GM12878 (cell line): ENCODE data around the gene PTPRU. TPM values are rescaled to one million over a fixed set of nuclear protein-coding genes. Genes with fewer than 3 reads are reported as not detected.

Source experiments
- ATAC-seq: fragments of 200-7000 bp; cut with Tn5 transposase; 3 replicates; pipeline ENCODE4 v1.9.1; 2020; ENCODE audit warnings: mild to moderate bottlenecking, moderate library complexity
- BruUV-seq: library from RNA; stranded (reverse); fragments of 400-500 nt; replicated peaks from 2 replicates; lab custom pipeline; 2021; lab: Mats Ljungman, UMichigan
- CTCF ChIA-PET: fragments of 300-600 bp; sonication (Branson Sonifier 250); formaldehyde crosslinking; extraction: SDS; loops from one replicate; lab custom pipeline; 2021; ENCODE audit warnings: inconsistent platforms; lab: Yijun Ruan, JAX
- POLR2A ChIA-PET: fragments of 350-600 bp; formaldehyde crosslinking; extraction: SDS; loops from one replicate; lab custom pipeline; 2021; ENCODE audit warnings: inconsistent platforms; lab: Charles Lee
- RAD21 ChIA-PET: fragments of 300-600 bp; sonication (Branson Sonifier 250); formaldehyde crosslinking; loops from one replicate; lab custom pipeline; 2023; ENCODE audit warnings: antibody characterized with exemption; ENCODE audit not compliant: unreplicated experiment; lab: Charles Lee
- SMC1A ChIA-PET: fragments of 300-600 bp; sonication (Branson Sonifier 250); formaldehyde crosslinking; loops from one replicate; lab custom pipeline; 2023; ENCODE audit not compliant: unreplicated experiment, uncharacterized antibody; lab: Charles Lee
- DNase-seq: peaks from one replicate; pipeline ENCODE4 v3.0.0-alpha.2; 2011; ENCODE audit warnings: low read depth, low spot score
- FAIRE-seq: peaks from 3 replicates; lab custom pipeline; 2011; peaks lifted over from hg19 to GRCh38; lab: Jason Lieb, UNC
- H2AFZ ChIP-seq: 2 replicates; pipeline ENCODE4 v1.6.0; 2011; ENCODE audit warnings: low read depth, low read length, control low read depth; ENCODE audit not compliant: control insufficient read depth
- H3K27ac ChIP-seq: 2 replicates; pipeline ENCODE4 v1.5.1; 2011; ENCODE audit warnings: control low read depth; ENCODE audit not compliant: control insufficient read depth, insufficient read depth
- H3K27me3 ChIP-seq, 2 experiments: replicated peaks in 1 of 2; 2 replicates each; pipeline versions ENCODE4 v1.6.0 to v1.6.1; 2011; ENCODE audit warnings: low read length in 1 of 2; ENCODE audit not compliant: control insufficient read depth in 2 of 2, insufficient read depth in 2 of 2
- H3K36me3 ChIP-seq, 2 experiments: 2 replicates each; pipeline ENCODE4 v1.5.1; 2011; ENCODE audit warnings: low read length in 1 of 2; ENCODE audit not compliant: control insufficient read depth in 2 of 2, insufficient read depth in 2 of 2
- H3K4me1 ChIP-seq: 2 replicates; pipeline ENCODE4 v1.6.1; 2011; ENCODE audit warnings: mild to moderate bottlenecking, low read length, moderate library complexity, mixed read lengths; ENCODE audit not compliant: control insufficient read depth, insufficient read depth
- H3K4me2 ChIP-seq: 2 replicates; pipeline ENCODE4 v1.6.0; 2011; ENCODE audit warnings: control low read depth; ENCODE audit not compliant: control insufficient read depth, insufficient read depth
- H3K4me3 ChIP-seq: fragments of 200-600 bp; sonication (generic); 2 replicates; pipeline ENCODE4 v1.5.1; 2016
- H3K79me2 ChIP-seq: 2 replicates; pipeline ENCODE4 v1.6.0; 2011; ENCODE audit warnings: low read length; ENCODE audit not compliant: control insufficient read depth, insufficient read depth
- H3K9ac ChIP-seq: 2 replicates; pipeline ENCODE4 v1.8.0; 2011; ENCODE audit warnings: low read length, control low read depth, mixed read lengths; ENCODE audit not compliant: control insufficient read depth, insufficient read depth
- H3K9me3 ChIP-seq: replicated peaks from 3 replicates; pipeline ENCODE4 v1.5.1; 2011; ENCODE audit warnings: mild to moderate bottlenecking, low read length; ENCODE audit not compliant: control insufficient read depth, insufficient read depth
- H4K20me1 ChIP-seq: 2 replicates; pipeline ENCODE4 v1.6.0; 2011; ENCODE audit not compliant: control insufficient read depth, insufficient read depth
- E4F1 ChIP-seq: fragments of 450-650 bp; IDR thresholded peaks from 2 replicates; pipeline ENCODE4 v1.6.1; 2018; ENCODE audit warnings: borderline replicate concordance, mild to moderate bottlenecking; ENCODE audit not compliant: partially characterized antibody
- NRF1 ChIP-seq: conservative IDR thresholded peaks from 2 replicates; pipeline ENCODE4 v1.6.1; 2011; ENCODE audit warnings: mild to moderate bottlenecking, low read depth, low read length, improper control_type of control experiment
- PAX8 ChIP-seq: fragments of 450-650 bp; IDR thresholded peaks from 2 replicates; pipeline ENCODE4 v1.6.1; 2017; ENCODE audit warnings: mild to moderate bottlenecking, moderate library complexity
- ZBED1 ChIP-seq: IDR thresholded peaks from 2 replicates; pipeline ENCODE4 v1.6.1; 2016; ENCODE audit warnings: borderline replicate concordance
- ZNF592 ChIP-seq: fragments of 450-650 bp; IDR thresholded peaks from 2 replicates; pipeline ENCODE4 v1.6.1; 2017; ENCODE audit warnings: mild to moderate bottlenecking, moderate library complexity
- WGBS: methylation state at CpG from one replicate; pipeline ENCODE4 v1.1.6; 2016; ENCODE audit warnings: low lambda C conversion rate; ENCODE audit not compliant: insufficient replicate concordance, insufficient coverage; ENCODE audit errors: missing lambda C conversion rate; 5-methylcytosine and 5-hydroxymethylcytosine counted together
- in situ Hi-C: fragments of 300-500 bp; cut with MboI; formaldehyde crosslinking; loops from 9 replicates; pipeline ENCODE4 v1.14.3; 2018; ENCODE audit warnings: mixed read lengths
- intact Hi-C: fragments of 100-400 bp; cut with micrococcal nuclease; formaldehyde crosslinking; loops from one replicate; pipeline ENCODE4 v1.14.2; 2022; ENCODE audit not compliant: unreplicated experiment
- polyA plus RNA-seq, 11 experiments: library from polyadenylated mRNA; depleted of rRNA in 4 of 11; unstranded in 6 of 11; stranded (reverse) in 5 of 11; fragments of >200 nt; fragmentation: Nextera tagmentation in 4 of 11; fragmentation: Illumina TruSeq in 1 of 11; extraction: Ambion mirVana in 4 of 11; extraction: Trizol in 1 of 11; gene quantifications; 1 replicate in 1 of 11; 2 replicates in 10 of 11; pipeline versions ENCODE4 v1.2.1 to v1.2.3, GENCODE V29; 2011 to 2016; ENCODE audit warnings: inconsistent platforms in 2 of 11, missing spikeins in 2 of 11, low read depth in 1 of 11
- total RNA-seq, 4 experiments: library from RNA; depleted of rRNA in 3 of 4; stranded (reverse); fragments of >200 nt in 3 of 4; fragmentation: Illumina TruSeq in 1 of 4; extraction: Trizol in 1 of 4; gene quantifications; 2 replicates each; pipeline versions ENCODE4 v1.2.1 to v1.2.3, GENCODE V29; 2013 to 2021
- TF ChIP-seq, protein P1 (sequence below): IDR thresholded peaks from 2 replicates; pipeline ENCODE4 v1.6.1; 2012; ENCODE audit warnings: low read length, inconsistent platforms
- TF ChIP-seq, protein P2 (sequence below): fragments of 450-650 bp; IDR thresholded peaks from 2 replicates; pipeline ENCODE4 v1.6.1; 2016; ENCODE audit warnings: mild to moderate bottlenecking

PTPRU gene
- total and polyA plus RNA-seq, 10 of the 15 experiments (the other 5 are each of a cell fraction or from before 2014, with no cell fraction given), result 0.04 to 2.5 (median 0.73) TPM

GRCh38 chr1:29225361-29225760 is 11.0 kb upstream of the PTPRU start:
- no TSS peak for BruUV-seq
- ChIA-PET CTCF (interaction anchor here (0.7 kb wide), 1 partner anchor 1576 kb away, joined by 3 read pairs; no protein-coding TSS in a partner anchor), RAD21 (interaction anchor here (0.5 kb wide), 1 partner anchor 531 kb away, joined by 3 read pairs; no protein-coding TSS in a partner anchor), POLR2A (no interaction called here), SMC1A (no interaction called here)
- no peak overlapping the region for H3K4me3 ChIP-seq
- H3K27ac ChIP-seq, result no peak overlapping the region
- no peak for DNase-seq
- no peaks in the 10 kb centered on the region for H3K9me3 ChIP-seq
- H3K36me3 ChIP-seq, result no peaks in the 10 kb centered on the region
- intact Hi-C loops (no loop called here), in situ Hi-C loops (no loop called here)
- TF ChIP-seq, protein P1, sequence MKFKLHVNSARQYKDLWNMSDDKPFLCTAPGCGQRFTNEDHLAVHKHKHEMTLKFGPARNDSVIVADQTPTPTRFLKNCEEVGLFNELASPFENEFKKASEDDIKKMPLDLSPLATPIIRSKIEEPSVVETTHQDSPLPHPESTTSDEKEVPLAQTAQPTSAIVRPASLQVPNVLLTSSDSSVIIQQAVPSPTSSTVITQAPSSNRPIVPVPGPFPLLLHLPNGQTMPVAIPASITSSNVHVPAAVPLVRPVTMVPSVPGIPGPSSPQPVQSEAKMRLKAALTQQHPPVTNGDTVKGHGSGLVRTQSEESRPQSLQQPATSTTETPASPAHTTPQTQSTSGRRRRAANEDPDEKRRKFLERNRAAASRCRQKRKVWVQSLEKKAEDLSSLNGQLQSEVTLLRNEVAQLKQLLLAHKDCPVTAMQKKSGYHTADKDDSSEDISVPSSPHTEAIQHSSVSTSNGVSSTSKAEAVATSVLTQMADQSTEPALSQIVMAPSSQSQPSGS, result no peak
- no peak for TF ChIP-seq ZNF592
- no peak for TF ChIP-seq NRF1
- TF ChIP-seq, protein P2, sequence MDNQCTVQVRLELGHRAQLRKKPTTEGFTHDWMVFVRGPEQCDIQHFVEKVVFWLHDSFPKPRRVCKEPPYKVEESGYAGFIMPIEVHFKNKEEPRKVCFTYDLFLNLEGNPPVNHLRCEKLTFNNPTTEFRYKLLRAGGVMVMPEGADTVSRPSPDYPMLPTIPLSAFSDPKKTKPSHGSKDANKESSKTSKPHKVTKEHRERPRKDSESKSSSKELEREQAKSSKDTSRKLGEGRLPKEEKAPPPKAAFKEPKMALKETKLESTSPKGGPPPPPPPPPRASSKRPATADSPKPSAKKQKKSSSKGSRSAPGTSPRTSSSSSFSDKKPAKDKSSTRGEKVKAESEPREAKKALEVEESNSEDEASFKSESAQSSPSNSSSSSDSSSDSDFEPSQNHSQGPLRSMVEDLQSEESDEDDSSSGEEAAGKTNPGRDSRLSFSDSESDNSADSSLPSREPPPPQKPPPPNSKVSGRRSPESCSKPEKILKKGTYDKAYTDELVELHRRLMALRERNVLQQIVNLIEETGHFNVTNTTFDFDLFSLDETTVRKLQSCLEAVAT, result no peak
- no peak for TF ChIP-seq ZBED1
- no peak for TF ChIP-seq E4F1
- TF ChIP-seq PAX8, result no peak
- no peak overlapping the region for H3K9ac ChIP-seq
- no peaks in the 10 kb centered on the region for H4K20me1 ChIP-seq
- 74% methylated on average over 4 of the region's 4 CpGs for WGBS
- peaks cover 4% of the 10 kb centered on the region; the same call in 1 of the 2 replicates for H3K4me1 ChIP-seq
- ATAC-seq, result no peak
- peaks cover 9% of the 10 kb centered on the region for H3K79me2 ChIP-seq
- no peak for FAIRE-seq
- no peak overlapping the region for H3K4me2 ChIP-seq
- H2AFZ ChIP-seq, result no peak overlapping the region
- no peaks in the 10 kb centered on the region for H3K27me3 ChIP-seq
